GM21390 (cell line): ENCODE measurements around the gene SGSH.

Source experiments
- ATAC-seq: cut with Tn5 transposase; IDR thresholded peaks from one replicate; pipeline ENCODE4 v1.9.1; 2021; ENCODE audit not compliant: unreplicated experiment

Gene SGSH

GRCh38 chr17:80187090-80187489, 33.0 kb downstream of the SGSH start:
- no peak for ATAC-seq

GRCh38 chr17:80185968-80186367, 34.2 kb downstream of the SGSH start:
- no peak for ATAC-seq

GRCh38 chr17:80184423-80184714, 35.8 kb downstream of the SGSH start:
- ATAC-seq = no peak

GRCh38 chr17:80183581-80184422, 36.3 kb downstream of the SGSH start:
- no peak for ATAC-seq

GRCh38 chr17:80182845-80183223, 37.3 kb downstream of the SGSH start:
- ATAC-seq = no peak

- ATAC-seq = no peak
Observed at GRCh38 chr17:80182118-80182844, 37.9 kb downstream of the SGSH start.

GRCh38 chr17:80181431-80181830, 38.7 kb downstream of the SGSH start:
- no peak for ATAC-seq

GRCh38 chr17:80180192-80180591, 39.9 kb downstream of the SGSH start:
- ATAC-seq = no peak

GRCh38 chr17:80177986-80178595, 42.0 kb downstream of the SGSH start:
- ATAC-seq = no peak

GRCh38 chr17:80176757-80177156, 43.4 kb downstream of the SGSH start:
- no peak for ATAC-seq

- ATAC-seq = no peak
Observed at GRCh38 chr17:80173916-80174315, 46.2 kb downstream of the SGSH start.

GRCh38 chr17:80173126-80173525, 47.0 kb downstream of the SGSH start:
- ATAC-seq = no peak

- ATAC-seq = no peak
Observed at GRCh38 chr17:80171681-80172080, 48.5 kb downstream of the SGSH start.

GRCh38 chr17:80169784-80170500, 50.2 kb downstream of the SGSH start, which contains the start of gene CARD14:
Gene CARD14, plus strand, starts transcription at chr17:80170030. Its CDS starts 11,409 bp downstream, at chr17:80181439.
- no peak for ATAC-seq

GRCh38 chr17:80169107-80169506, 51.0 kb downstream of the SGSH start:
- no peak for ATAC-seq

GRCh38 chr17:80168371-80168770, 51.8 kb downstream of the SGSH start:
- ATAC-seq = no peak

- no peak for ATAC-seq
Observed at GRCh38 chr17:80166446-80166845, 53.7 kb downstream of the SGSH start.

- ATAC-seq = no peak
Observed at GRCh38 chr17:80164185-80164584, 55.9 kb downstream of the SGSH start.

- no peak for ATAC-seq
Observed at GRCh38 chr17:80163336-80163735, 56.8 kb downstream of the SGSH start.

- no peak for ATAC-seq
Observed at GRCh38 chr17:80160536-80160935, 59.6 kb downstream of the SGSH start.
